Activated CD4-positive, CD25-positive, alpha-beta regulatory T cell treated with anti-CD3 and anti-CD28 coated beads, Interleukin-2, amount 50 U/mL, for 24 hours (primary cell): Measurements from ENCODE around the gene ADAM10.
"Not testable (repeated sequence)": the region's sequence is repeated elsewhere in the genome, so short reads cannot be mapped to it uniquely, and the experiment has no call there.

Experiments used
- ATAC-seq, 2 donors: fragments of 150-1000 bp; cut with Tn5 transposase; one replicate each; pipeline ENCODE4 v1.10.0; 2021; ENCODE audit warnings: mild to moderate bottlenecking in 1 of 2, moderate library complexity in 1 of 2

Gene ADAM10, protein sequence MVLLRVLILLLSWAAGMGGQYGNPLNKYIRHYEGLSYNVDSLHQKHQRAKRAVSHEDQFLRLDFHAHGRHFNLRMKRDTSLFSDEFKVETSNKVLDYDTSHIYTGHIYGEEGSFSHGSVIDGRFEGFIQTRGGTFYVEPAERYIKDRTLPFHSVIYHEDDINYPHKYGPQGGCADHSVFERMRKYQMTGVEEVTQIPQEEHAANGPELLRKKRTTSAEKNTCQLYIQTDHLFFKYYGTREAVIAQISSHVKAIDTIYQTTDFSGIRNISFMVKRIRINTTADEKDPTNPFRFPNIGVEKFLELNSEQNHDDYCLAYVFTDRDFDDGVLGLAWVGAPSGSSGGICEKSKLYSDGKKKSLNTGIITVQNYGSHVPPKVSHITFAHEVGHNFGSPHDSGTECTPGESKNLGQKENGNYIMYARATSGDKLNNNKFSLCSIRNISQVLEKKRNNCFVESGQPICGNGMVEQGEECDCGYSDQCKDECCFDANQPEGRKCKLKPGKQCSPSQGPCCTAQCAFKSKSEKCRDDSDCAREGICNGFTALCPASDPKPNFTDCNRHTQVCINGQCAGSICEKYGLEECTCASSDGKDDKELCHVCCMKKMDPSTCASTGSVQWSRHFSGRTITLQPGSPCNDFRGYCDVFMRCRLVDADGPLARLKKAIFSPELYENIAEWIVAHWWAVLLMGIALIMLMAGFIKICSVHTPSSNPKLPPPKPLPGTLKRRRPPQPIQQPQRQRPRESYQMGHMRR

GRCh38 chr15:58749532-58750337, at the start of gene ADAM10:
Gene ADAM10 (minus strand): TSS chr15:58749707. CDS start chr15:58749534, 173 bp downstream.
- ATAC-seq = peak; percentile 92 to 95

DNA sequence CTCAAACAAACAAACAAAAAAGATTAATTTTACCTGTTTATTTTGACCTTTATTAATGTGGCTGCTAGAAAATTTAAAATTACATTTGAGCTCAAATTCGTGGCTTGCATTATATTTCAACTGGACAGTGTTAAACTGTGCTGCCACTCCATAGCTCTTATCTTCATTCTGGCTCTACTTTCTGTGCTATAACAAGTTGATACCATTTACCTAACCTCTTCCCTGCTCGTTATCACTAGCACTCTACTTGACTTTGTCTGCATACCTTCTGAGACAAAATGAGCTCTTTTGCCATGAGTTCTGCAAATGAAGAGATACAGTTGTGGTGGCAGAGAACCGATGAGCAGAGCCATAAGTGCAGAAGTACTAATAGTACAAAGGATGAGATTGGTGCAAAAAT, 48.0 kb upstream of the ADAM10 start:
- ATAC-seq = no peak

GRCh38 chr15:58795825-58796224, 46.3 kb upstream of the ADAM10 start:
- ATAC-seq = peak in 1 of 2 donors; percentile 33

GRCh38 chr15:58793862-58794261, 44.4 kb upstream of the ADAM10 start:
- ATAC-seq = no peak

GRCh38 chr15:58788056-58788710, 38.7 kb upstream of the ADAM10 start:
- no peak for ATAC-seq

DNA sequence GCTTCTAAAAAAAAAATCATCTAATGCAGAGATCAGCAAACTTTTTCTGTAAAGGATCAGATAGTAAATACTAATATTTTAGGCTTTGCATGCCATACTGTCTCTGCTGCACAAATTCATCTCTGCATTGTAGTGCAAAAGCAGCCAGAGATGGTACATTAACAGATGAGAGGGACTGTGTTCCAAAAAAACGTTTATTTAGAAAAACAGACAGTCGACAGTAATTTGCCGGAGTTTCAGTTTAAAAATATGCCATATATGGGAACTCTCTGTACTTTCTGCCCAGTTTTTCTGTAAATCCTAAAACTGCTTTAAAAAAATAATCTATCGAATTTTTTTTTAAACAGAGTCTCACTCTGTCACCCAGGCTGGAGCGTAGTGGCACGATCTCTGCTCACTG, 35.8 kb upstream of the ADAM10 start:
- ATAC-seq = no peak

GRCh38 chr15:58779554-58779953, 30.0 kb upstream of the ADAM10 start:
- no peak for ATAC-seq

- no peak for ATAC-seq
Observed at GRCh38 chr15:58777107-58777506, 27.6 kb upstream of the ADAM10 start.

DNA sequence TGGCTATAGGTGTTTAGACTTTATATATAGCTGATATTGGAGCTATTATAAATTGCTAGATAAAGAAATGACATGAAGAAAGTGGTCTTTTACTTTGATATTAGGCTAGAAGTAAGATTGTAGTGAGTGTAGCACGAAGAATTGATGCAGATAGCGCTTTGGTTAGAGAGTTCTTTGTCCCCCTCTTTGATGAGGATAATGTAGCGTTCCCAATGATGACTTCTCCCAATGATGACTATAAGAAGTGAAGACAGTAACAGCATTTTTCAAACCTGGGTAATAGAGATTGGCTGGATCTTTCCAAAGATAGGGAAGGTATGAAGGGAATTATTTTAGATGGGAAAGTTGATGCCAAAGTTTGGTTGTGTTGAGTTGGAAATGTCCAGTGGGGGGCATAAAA, 25.9 kb upstream of the ADAM10 start:
- no peak for ATAC-seq

GRCh38 chr15:58773024-58773423, 23.5 kb upstream of the ADAM10 start:
- no peak for ATAC-seq

DNA sequence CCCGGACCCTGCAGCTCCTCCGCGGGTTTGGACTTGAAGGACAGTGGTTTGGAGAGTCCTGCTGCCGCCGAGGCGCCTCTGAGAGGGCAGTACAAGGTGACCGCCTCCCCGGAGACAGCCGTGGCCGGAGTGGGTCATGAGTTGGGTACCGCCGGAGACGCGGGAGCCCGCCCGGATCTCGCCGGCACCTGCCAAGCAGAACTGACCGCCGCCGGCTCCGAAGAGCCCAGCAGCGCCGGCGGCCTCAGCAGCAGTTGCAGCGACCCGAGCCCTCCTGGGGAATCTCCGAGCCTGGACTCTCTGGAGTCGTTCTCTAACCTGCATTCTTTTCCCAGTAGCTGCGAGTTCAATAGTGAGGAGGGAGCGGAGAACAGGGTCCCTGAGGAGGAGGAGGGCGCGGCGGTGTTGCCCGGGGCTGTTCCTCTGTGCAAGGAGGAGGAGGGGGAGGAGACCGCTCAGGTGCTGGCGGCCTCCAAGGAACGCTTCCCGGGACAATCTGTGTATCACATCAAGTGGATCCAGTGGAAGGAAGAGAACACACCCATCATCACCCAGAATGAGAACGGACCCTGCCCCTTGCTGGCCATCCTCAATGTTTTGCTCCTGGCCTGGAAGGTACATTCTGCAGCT, 22.2 kb upstream of the ADAM10 start:
- ATAC-seq = no peak

GRCh38 chr15:58770857-58771620, 21.5 kb upstream of the ADAM10 start, which contains the start of gene MINDY2:
Gene MINDY2 (plus strand): TSS chr15:58771302. CDS start chr15:58771396, 94 bp downstream.
- peak; percentile 97 for ATAC-seq

DNA sequence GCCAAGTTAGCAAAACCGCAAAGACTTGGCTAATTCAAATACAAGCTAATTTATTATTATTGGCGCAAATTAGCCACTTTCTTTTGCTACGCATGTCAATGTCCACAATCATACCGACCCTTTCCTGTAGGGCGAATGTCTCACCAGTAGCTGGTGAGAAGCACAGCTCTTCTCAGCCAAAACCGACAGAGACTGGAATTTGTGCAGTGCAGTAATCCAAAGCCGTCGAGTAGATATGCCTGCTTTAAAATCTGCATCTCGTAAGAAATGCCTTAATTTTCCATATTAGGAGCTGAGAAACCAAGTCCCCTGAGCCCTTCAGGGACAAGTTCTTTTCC, 21.0 kb upstream of the ADAM10 start:
- ATAC-seq = peak; percentile 13 to 24

GRCh38 chr15:58768601-58769004, 19.1 kb upstream of the ADAM10 start:
- not testable (repeated sequence) for ATAC-seq

DNA sequence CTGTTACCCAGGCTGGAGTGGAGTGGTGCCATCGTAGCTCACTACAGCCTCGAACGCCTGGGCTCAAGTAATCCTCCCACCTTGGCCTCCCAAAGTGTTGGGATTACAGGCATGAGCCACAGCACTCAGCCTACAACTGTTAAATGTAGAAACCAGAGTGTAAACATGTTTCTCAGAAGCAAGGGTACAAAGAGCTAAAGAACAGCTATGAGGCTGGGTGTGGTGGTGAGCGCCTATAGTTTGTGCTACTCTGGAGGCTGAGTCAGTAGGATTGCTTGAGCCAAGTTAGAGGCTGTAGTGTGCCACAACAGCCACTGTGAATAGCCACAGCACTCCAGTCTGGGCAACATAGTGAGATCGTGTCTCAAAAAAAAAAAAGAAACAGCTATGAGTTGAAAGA, 16.8 kb upstream of the ADAM10 start:
- ATAC-seq = no peak

DNA sequence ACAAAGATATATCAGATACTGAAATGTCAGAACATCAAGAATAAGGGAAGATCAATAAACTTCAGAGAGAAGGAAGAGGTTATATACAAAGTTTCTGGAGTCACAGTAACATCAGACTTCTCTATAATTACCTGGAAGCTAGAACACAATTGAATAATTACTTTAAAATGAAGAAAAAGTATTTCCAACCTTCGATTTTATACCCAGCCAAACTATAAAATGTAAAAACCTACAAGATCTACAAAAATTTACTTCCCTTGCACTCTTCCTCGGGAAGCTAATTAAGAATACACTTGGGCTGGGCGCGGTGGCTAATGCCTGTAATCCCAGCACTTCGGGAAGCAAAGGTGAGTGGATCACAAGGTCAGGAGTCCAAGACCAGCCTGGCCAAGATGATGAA, 15.0 kb upstream of the ADAM10 start:
- ATAC-seq = no peak

GRCh38 chr15:58762731-58763130, 13.2 kb upstream of the ADAM10 start:
- no peak for ATAC-seq

GRCh38 chr15:58762285-58762684, 12.8 kb upstream of the ADAM10 start:
- ATAC-seq = no peak

DNA sequence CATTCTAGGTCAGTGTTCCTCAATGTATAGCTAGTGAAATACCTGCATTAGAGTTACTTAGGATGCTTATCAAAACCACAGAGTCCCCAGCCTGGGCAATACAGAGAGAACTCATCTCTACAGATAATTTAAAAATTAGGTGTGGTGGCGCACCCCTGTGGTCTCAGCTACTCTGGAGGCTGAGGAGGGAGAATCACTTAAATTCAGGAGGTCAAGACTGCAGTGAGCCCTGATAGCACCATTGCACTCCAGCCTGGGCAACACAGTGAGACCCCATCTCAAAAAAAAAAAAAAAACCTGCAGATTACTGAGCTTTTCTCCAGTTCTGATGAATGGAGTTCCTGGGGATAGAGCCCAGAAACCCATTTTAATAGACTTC, 11.5 kb upstream of the ADAM10 start:
- peak in 1 of 2 donors; percentile 20 for ATAC-seq

DNA sequence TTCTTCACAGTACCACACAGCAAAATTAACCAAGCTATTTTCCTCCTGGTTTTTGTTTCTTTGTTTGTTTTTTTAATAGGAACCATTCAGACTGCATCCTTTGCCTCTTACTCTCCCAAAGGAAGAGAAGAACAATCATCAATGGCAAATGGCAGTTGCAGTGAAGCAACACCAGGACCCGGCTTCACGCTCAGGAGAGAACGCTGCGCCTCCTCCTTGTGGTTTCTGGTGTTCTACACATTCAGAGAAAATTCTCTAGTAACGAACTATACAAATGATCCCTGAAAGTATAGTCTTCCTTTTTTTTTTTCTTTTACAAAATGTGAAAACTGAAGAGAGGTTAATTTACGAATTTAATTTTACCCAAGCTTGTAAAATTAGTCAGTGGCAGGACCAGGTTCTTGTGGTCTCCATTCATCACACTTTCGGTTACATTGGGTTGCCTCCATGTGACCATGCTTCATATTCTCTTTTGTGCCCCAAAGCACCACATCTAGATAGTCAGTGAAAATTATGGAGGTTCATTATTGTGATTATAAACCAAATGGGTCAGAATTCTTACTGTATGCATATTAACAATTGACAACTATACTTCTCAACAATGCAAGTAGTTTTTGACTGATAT, 11.0 kb upstream of the ADAM10 start:
- peak in 1 of 2 donors; percentile 20 for ATAC-seq

DNA sequence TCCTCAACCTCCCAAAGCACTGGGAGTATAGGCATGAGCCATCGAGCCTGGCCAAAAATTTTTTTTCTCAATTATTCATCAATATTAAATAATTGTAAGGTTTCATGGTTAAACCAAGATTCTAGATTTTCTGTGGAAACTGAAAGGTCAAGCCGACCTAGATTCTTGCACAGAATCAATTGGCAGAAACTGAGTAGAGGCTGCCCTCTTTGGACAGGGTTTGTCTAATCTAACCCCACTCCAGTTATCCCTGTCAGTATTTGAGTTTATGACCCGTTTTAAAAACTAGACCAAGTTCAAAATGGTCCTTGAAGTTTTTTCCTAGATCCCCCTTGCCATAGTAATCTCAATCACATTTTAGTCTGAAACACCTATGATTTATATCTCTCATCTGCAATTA, 8.6 kb upstream of the ADAM10 start:
- ATAC-seq = no peak
